Activated naive CD4-positive, alpha-beta T cell (primary cell): ENCODE results near the gene DMXL2.
"Not testable (repeated sequence)": the region's sequence is repeated elsewhere in the genome, so short reads cannot be mapped to it uniquely, and the experiment has no call there.

ENCODE experiments used
- DNase-seq, 4 experiments: peaks; one replicate each; lab custom pipeline; 2025; lab: John Stamatoyannopoulos, UW

Gene DMXL2, protein sequence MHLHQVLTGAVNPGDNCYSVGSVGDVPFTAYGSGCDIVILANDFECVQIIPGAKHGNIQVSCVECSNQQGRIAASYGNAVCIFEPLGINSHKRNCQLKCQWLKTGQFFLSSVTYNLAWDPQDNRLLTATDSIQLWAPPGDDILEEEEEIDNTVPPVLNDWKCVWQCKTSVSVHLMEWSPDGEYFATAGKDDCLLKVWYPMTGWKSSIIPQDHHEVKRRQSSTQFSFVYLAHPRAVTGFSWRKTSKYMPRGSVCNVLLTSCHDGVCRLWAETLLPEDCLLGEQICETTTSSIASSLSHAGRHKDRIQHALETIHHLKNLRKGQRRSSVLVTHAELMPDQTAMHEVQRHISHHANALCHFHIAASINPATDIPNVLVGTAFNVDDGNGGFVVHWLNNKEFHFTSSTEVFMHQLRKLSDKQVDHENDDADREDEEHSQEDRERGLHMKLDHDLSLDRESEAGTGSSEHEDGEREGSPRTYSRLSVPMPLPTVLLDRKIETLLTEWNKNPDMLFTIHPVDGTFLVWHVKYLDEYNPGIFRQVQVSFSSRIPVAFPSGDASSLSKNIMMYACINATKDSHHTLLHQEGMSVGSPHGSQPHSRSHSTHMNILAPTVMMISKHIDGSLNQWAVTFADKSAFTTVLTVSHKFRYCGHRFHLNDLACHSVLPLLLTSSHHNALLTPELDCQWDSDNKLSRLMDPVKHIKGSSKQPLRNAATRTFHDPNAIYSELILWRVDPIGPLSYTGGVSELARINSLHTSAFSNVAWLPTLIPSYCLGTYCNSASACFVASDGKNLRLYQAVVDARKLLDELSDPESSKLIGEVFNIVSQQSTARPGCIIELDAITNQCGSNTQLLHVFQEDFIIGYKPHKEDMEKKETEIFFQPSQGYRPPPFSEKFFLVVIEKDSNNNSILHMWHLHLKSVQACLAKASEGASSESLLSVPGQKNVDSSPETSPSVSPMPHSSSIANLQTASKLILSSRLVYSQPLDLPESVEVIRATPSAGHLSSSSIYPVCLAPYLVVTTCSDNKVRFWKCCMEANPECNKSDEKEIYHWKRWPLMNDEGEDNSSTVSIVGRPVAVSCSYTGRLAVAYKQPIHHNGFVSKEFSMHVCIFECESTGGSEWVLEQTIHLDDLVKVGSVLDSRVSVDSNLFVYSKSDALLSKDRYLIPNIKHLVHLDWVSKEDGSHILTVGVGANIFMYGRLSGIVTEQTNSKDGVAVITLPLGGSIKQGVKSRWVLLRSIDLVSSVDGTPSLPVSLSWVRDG (N-terminal part only)

DNA sequence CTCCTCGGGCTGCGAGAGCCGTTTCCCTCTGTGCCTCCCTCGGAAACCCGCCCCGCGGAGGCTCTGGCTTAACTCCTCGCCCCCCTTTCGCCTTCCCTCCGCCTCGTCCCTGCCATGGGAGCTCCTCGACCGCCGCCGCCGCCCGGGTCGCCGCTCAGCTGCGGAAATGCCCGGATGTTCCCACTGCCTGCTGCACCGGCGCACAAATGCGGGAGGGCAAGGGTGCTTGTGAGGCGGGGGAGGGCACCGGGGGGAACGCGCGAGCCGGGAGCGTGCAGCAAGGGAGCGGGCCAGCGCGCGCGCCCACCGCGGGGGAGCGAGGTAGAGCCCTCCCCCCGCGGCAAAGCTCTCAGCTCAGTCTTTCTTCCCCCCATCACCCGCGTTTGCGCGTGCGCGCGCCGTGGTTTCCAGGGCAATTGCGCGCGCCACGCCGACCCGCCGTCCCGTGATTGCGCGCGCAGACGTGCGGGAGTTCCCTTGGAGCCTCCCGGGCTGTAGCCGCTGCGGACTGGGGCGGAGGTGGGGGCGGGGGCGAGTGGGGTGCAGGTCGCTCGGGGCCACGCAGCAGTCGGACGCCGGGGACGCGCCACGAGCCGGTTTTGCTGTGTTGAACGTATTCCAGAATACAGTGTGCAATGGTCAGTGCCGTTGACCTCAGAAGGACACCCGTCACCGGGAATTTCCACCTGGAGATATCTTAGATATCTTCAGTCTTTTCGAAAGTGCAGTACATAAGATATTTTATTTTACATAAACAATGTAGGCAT is at the start of gene DMXL2:
TSS of gene DMXL2 (minus strand) at position 168 of the 767 bp plus-strand sequence. CDS start 226 bp downstream, outside the sequence.
- peak; percentile 28 to 71 (median 48) for DNase-seq

DNA sequence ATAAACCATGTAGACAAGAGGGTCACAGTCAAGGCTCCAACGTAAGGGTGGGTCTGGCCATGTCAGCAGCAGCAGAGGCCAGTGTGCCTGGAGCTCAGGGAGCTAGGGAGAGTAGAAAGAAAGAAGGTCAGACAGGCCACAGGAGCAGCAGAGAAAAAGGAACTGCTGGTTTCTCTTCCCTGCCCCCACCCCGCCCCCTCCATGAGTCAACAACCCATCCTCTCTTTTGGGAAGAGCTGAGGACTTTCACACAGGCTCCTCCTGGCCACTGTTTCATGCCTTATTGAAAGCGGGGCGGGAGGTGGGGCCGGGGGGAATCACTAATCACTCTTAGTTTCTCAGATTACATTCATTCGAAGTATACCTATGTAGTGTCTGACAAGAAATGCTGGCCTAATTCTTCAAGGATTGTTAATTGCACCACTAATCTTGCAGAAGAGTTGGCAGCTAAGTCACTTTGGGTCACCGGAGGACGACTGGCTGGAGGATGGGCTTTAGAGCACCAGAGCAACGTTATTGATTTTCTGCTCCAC is 49.6 kb upstream of the DMXL2 start:
- no peak for DNase-seq

DNA sequence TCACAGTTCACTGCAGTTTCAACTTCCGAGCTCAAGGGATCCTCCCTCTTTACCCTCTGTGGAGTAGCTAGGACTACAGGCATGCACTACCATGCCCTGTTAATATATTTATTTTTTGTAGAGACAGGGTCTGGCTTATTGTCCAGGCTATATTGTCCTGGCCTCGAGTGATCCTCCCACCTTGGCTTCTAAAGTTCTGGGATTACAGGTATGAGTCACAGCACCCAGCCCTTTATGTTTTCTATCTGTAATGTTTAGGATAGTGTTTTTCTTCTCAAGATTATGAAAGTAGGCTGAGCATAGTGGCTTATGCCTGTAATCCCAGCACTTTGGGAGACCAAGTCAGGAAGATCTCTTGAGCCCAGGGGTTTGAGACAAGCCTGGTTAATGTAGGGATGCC is 46.8 kb upstream of the DMXL2 start:
- DNase-seq = no peak

DNA sequence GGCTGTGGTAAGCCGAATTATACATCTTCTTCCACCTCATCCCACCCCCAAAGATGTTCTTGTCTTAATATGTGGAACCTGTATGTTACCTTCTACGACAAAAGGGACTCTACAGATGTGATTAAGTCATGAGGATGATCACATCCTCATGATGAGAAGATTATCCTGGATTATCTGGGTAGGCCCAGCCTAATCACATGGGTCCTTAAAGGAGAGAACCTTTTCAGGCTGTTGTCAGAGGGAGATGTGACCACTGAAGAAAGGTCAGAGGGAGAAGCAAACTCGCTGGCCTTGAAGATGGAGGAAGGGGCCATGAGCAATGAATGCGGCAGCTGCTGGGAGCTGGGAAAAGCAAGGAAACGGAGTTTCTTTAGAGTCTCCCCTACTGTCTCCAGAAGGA is 45.9 kb upstream of the DMXL2 start:
- DNase-seq = no peak

DNA sequence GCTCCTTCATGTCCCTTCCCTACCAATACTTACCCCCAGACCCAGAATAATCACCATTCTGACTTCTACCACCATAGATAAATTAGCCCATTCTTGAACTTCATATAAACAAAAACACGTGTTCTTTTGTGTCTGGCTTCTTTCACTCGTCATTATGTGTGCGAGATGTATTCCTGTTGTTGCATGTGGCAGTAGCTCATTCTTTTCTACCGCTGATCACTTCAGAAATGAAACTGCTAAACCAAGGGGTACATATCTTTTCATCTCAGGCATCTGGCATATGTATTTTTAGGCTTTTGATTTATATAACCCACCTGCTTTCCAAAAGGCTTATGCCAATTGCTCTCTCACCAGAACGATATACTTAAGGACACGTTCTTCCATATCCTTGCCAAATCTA is 44.9 kb upstream of the DMXL2 start:
- no peak for DNase-seq

DNA sequence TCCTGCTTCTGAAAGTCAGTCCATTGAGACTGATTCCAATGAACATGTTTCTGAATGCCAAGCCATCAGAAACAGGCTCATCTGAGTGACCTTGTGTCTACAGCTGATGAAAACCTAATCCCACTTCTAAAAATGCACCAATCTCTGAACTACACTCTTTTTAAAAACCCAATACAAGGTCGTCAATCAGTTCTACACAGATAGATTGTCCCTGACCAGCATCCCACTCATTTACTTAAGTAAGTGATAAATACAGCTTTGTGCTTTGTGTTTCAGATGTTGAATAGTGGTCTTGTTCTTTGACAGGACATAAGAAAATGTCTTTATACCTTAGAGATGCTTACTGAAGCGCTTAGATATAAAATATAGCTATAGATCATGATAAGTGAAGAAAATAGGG is 38.5 kb upstream of the DMXL2 start:
- no peak for DNase-seq

DNA sequence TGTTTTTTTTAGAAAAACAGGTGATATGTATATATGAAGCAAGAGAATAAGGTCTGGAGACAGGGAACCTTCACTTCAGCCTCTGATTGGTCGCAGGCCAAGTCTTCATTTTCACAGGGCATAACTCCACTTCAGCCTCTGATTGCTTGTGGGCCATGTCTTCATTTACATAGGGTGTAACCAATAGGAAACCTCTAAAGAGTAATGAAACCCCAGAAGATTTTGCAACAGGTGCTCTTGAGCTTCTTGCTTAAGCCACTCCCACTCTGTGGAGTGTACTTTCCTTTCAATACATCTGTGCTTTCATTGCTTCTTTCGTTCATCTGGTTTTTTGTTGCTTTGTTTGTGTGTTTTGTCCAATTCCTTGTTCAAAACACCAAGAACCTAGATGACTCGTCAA is 36.1 kb upstream of the DMXL2 start:
- DNase-seq = no peak

DNA sequence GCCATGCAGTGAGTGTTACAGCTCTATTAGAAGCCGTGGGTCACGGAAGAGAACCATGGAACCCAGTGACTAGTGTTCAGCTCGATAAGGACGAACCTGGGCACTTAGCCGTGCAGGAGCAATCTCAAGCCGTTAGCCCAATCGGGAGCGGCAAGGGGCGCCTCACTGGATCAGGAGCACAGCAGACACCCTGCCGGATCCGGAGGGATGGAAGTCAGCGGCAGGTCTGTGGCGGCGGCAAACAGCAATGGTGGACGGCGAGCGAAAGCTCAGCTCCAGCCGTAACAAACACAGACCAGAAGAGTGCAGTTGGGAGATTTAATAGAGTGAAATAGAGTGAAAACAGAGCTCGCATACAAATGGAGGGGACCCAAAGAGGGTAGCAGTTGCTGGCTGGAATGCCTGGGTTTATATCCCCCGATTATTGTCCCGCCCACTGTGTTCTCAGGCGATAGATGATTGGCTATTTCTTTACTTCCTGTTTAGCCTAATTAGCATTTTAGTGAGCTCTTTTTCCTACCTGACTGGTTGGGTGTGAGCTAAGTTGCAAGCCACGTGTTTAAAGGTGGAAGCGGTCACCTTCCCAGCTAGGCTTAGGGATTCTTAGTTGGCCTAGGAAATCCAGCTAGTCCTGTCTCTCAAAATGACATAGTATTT is 33.0 kb upstream of the DMXL2 start:
- not testable (repeated sequence) for DNase-seq

DNA sequence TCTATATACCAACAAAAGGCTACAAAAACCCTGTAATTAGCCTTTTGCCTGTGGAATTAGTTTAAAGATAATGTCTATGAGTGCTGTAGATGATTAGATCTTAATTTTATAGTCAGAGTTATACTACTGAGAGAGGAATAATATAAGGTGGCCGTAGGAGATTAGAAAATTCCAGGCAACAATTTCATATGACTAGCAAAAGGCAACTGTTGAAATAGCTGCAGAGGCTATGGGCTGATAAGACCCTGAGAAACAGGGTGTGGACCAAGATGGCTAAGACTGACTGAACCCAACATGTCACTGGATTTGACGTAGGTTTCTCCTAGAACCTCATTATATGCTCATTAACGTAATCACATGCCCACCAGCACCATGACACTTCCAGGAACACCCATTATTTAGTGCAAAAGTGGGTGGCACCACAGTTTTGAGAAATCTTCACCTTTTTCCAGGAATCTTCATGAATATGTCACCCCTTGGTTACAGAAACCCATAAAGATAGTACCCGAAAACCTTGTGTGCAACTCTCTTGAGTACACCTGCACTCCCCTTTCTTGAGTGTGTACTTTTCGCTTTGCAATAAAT is 29.6 kb upstream of the DMXL2 start:
- no peak for DNase-seq

DNA sequence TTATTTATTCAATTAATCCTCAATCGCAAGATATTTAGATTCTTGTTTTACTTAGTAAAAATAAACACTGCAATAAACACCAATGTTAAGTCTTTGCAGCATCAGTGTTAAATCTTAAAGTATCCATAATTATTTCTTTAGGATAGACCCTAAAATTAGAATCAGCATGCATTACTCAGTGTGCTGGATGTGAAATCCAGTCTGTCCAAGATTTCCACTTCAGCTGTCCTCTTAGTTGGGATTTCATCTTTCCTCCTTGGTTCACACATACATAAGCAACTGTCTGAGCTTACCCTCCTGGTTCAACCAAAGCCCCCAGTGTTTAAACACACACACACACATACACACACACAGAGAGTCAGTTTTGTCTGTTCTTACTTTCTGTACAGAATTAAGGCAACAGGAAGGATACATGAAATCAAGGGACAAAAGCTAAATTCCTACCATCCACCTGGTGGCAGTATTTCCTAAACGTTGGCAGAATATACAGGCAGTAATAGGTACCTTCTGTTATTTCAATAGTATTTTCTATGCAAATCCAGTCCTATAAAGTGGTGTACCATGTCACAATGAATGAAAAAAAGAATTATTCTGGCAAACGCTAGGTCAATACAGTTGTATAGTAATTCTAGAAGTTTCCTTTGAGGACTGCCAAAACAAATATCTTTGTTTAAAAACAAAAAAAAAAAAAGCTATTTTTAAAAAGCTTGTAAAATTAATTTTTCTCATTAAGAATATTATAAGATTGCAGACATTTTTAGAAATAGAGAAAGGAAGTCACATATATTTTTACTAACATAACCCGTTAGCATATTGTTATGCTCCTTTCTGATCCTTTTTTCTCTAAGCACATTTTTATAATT is 27.3 kb upstream of the DMXL2 start:
- DNase-seq = no peak

DNA sequence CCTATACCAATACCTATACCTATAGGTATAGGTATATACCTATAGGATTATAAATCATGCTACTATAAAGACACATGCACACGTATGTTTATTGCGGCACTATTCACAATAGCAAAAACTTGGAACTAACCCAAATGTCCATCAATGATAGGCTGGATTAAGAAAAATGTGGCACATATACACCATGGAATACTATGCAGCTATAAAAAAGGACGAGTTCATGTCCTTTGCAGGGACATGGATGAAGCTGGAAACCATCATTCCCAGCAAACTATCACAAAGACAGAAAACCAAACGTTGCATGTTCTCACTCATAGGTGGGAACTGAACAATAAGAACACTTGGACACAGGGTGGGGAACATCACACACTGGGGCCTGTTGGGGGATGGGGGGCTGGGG is 26.1 kb upstream of the DMXL2 start:
- not testable (repeated sequence) for DNase-seq

DNA sequence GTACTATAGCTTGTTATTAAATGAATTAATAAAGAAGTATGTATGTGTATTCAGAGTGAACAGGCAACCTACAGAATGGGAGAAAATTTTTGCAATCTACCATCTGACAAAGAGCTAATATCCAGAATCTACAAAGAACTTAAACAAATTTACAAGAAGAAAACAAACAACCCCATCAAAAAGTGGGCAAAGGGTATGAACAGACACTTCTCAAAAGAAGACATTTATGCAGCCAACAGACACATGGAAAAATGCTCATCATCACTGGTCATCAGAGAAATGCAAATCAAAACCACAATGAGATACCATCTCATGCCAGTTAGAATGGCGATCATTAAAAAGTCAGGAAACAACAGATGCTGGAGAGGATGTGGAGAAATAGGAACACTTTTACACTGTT is 25.5 kb upstream of the DMXL2 start:
- not testable (repeated sequence) for DNase-seq

DNA sequence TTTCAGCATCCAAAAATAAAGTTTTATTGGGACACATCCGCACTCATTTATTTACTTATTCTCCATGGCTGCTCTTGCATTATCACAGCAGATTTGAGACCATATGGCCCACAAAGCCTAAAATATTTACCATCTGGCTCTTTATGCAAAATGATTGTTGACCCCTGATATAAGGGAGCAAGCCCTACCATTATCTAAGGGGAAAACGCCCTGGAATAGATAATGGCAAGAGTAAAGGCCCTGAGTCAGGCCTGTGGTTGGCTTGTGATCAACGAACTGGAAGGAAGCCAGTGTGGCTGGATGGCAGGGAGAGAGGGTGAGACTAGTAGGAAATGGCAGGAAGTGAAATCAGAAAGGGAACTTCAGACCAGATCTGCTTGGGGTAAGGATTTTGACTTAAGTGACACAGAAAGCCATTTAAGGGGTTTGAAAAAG is 24.6 kb upstream of the DMXL2 start:
- DNase-seq = no peak

DNA sequence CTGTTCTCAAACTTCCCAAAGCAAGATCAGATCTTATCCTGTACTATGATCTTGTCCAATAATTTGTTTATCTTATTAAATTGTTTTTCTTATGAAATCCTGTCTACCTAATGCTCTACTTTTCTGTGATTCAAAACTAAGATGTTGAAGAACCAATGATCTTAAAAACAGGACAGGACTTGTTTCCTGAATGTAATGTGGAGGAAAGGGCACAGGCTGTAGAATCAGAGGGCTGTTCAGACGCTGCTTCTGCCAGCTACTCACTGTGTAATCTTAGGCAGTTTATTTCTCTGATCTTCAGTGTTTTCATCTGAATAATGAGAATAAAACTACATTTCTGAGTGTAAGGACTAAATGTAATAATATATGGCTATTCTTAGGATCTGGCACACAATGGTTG is 20.1 kb upstream of the DMXL2 start:
- DNase-seq = no peak

DNA sequence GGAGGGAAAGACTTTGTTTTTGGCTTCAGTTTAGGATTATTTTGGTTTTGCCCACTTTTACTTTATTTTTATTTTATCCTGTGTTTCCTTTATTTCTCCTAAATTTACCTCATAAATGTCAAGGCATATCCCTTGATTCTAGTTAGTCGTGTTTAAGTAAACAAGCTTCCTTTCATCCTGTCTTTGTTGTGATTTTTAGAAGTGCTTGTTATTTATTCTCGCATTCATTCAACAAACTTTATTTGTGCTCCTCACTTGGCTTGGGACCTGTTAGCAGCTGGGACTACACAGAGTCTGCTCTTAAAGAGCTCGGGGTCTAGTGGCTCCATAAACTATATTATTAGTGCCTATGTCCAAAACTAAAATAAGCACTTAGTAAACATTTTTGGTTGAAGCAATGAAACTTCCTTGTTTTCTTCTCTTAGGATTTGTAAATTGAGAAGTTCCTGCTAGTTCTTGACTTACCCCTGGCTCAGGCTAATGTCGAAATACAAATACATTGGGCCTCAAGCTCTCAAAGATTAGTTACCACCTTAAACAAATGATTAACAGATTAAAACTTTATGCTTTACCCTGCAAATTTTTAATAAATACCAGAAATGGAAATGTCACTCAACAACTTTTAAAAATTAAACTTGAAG is 19.0 kb upstream of the DMXL2 start:
- no peak for DNase-seq

DNA sequence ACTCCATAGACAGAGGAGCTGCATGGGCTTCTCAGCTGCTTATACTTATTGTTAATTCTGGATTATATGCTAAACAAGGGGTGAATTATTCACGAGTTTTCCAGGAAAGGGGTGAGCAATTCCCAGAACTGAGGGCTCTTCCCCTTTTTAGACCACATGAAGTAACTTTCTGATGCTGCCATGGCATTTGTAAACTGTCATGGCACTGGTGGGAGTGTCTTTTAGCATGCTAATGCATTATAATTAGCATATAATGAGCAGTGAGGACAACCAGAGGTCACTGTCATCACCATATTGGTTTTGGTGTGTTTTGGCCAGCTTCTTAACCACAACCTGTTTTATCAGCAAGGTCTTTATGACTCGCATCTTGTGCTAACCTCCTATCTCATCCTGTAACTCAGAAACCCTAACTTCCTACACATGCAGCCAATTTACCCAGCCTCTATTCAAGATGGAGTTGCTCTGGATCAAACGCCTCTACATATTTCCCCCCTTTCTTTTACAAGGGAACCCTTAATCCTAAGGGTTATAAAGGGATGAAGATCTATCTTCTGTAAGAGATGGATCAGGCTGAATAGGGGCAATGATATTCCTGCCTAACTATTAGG is 12.1 kb upstream of the DMXL2 start:
- DNase-seq = no peak

DNA sequence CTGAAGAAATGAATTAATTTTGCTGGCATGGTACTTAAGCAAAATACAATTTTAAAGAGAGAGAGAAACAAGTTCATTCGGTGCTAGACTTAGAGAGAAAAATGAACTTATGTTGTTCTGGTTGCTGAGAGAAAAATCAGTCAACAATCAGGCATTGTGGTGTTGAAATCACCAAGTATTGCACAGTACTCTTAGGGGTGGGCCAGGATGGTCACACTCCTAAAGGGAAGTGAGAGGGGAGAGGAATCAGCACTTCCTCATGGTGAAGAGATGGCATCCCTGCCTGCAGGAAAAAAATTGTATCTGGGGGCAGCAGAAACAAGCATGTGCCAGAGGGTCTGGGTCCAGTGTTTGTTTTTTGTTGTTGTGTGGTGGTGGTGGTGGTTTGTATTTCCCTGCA is 7.0 kb upstream of the DMXL2 start:
- DNase-seq = no peak

DNA sequence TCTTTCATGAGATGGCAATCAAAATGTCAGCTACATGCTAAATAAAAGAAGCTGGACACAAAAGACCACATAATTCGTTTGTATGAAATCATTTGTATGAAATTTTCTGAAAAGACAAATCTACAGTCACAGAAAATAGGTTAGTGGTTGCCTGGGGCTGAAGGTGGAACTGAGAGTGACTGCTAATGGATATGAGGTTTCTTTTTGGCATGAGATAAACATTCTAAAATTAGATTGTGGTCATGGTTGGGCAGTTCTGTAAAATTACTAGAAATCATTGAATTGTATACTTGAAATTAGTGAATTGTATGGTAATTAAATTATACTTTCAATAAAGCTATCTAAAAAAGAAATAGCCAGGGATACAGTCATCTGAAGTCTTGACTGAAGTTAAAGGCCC is 2.7 kb upstream of the DMXL2 start:
- DNase-seq = no peak
